GM18507 (cell line): ENCODE measurements around the gene LYSMD2.

Experiments
- DNase-seq: peaks from one replicate; pipeline ENCODE4 v3.0.0; 2011; ENCODE audit warnings: low read depth; ENCODE audit not compliant: insufficient read length; ENCODE audit errors: extremely low spot score
- FAIRE-seq: peaks from 2 replicates; lab custom pipeline; 2011; peaks lifted over from hg19 to GRCh38; lab: Jason Lieb, UNC

LYSMD2 gene

DNA sequence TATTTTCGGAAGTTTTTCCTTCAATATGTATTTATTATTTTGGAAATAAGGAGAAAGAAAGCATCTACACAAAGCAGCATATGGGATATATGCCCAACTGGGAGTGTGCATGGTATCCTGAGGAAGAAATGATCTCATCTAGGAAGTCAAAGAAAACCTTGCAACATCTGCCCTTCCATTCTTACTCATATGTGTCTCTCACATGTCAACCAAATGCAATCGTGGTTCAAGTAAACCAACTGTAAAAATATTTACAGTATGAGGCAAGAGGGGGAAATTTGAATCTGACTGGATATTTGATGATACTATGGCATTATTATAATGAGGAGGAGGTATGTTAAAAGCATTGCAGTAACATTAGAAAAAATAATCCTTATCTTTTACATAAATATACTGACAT is 59.4 kb downstream of the LYSMD2 start:
- DNase-seq (no peak), FAIRE-seq (no peak)

DNA sequence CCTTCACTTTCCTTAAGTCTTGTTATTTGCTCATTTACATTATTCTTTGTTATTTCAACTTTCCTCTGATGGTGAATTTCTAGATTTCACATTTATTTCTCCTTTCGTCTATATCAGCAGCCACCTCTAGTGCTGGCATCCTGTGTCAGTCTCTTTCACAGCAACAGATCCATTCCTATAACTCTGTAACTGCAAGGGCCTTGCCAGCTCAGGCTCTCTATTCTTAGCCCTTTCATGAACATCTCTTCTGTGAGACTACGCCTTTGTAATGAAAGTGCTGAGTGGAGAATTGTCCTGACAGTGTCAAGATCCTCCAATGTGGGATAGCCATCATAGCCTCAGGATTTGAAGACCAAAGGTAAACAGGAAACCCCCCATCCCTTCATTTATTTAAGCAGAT is 60.0 kb downstream of the LYSMD2 start:
- no peak for DNase-seq
- no peak for FAIRE-seq

DNA sequence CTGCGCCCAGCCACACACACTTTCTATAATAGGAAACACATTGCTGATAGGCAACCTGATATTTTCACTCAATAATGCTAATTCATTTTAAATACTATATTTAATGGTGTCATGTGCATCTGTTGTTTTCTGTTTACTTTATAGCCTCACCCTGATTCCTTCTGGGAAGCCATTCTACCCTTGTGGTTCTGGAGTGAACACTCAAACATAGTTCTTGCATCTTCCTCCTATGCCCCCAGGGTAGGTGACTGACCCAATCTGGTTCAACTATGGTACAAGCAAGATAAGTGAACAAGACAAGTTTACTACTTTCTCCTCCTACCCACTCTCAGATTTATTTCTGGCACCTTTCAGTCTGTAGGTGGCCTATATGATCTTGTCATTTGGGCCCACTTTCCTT is 60.4 kb downstream of the LYSMD2 start:
- DNase-seq (no peak), FAIRE-seq (no peak)

DNA sequence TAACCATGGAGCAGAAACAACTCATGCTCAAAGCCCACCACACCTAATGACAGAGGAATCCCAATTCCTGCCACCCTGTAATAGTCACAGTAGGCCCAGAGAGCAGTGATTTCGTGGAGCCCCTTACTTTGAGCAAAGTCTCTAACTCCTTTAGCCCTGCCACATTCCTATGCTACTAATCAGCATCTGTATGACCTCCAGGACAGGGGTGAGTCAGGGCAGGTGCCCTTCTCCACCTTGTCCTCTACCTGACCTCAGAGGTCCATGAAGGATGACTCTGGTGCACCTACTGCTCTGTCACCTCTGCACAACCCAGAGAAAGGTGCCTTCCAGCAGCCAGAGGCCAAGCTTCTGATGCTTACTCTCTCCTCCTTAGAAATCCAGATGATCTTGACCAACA is 62.2 kb downstream of the LYSMD2 start:
- FAIRE-seq (no peak), DNase-seq (no peak)
